Fibroblast of lung (primary cell): ENCODE data around the gene PKP1.

Source experiments
- EZH2 ChIP-seq: IDR thresholded peaks from 2 replicates; pipeline ENCODE4 v1.5.1; 2012; ENCODE audit warnings: low read length, control low read depth, mild to moderate bottlenecking; ENCODE audit errors: missing control alignments
- TF ChIP-seq, protein P1 (sequence below), 2 donors: IDR thresholded peaks in 1 of 2; conservative IDR thresholded peaks in 1 of 2; 1 replicate in 1 of 2; 2 replicates in 1 of 2; pipeline ENCODE4 v1.5.1; 2011 to 2012; ENCODE audit warnings: low read length in 2 of 2, control low read depth in 1 of 2, inconsistent platforms in 1 of 2, low read depth in 1 of 2, mild to moderate bottlenecking in 1 of 2

- TF ChIP-seq, protein P1, sequence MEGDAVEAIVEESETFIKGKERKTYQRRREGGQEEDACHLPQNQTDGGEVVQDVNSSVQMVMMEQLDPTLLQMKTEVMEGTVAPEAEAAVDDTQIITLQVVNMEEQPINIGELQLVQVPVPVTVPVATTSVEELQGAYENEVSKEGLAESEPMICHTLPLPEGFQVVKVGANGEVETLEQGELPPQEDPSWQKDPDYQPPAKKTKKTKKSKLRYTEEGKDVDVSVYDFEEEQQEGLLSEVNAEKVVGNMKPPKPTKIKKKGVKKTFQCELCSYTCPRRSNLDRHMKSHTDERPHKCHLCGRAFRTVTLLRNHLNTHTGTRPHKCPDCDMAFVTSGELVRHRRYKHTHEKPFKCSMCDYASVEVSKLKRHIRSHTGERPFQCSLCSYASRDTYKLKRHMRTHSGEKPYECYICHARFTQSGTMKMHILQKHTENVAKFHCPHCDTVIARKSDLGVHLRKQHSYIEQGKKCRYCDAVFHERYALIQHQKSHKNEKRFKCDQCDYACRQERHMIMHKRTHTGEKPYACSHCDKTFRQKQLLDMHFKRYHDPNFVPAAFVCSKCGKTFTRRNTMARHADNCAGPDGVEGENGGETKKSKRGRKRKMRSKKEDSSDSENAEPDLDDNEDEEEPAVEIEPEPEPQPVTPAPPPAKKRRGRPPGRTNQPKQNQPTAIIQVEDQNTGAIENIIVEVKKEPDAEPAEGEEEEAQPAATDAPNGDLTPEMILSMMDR (conservative IDR thresholded peaks at IDR 0.05 in 1 of 2, IDR thresholded peaks at IDR 0.05 in 1 of 2; ENCODE audit: low read depth in 1 of 2, low read length in 2 of 2): no peak
- TF ChIP-seq EZH2: no peak
These were observed 32.8 kb upstream of the PKP1 start for GRCh38 chr1:201250326-201251011.
